Naive B cell (primary cell): ENCODE measurements around the gene DDI2. TPM values are rescaled to one million over a fixed set of nuclear protein-coding genes. Genes with fewer than 3 reads are reported as not detected.
A peak's percentile ranks its signal among the peaks of the same experiment; 100 is the strongest.

ENCODE experiments used
- ATAC-seq, 2 donors: fragments of 150-1000 bp; cut with Tn5 transposase; 2 replicates each; pipeline ENCODE4 v1.10.0; 2021; ENCODE audit warnings: low read depth in 2 of 2, mild to moderate bottlenecking in 2 of 2, moderate library complexity in 2 of 2
- DNase-seq: peaks from one replicate; pipeline ENCODE4 v3.0.0; 2022
- H3K27ac Mint-ChIP-seq, 6 donors: one replicate each; pipeline ENCODE4 v1.8.0; 2020 to 2022; ENCODE audit warnings: mild to moderate bottlenecking in 6 of 6, mixed read lengths in 6 of 6, moderate library complexity in 5 of 6, inconsistent platforms in 2 of 6
- H3K27me3 Mint-ChIP-seq, 3 donors: one replicate each; pipeline ENCODE4 v1.8.0; 2021 to 2022; ENCODE audit warnings: mixed read lengths in 3 of 3, mild to moderate bottlenecking in 1 of 3
- H3K36me3 Mint-ChIP-seq, 2 donors: one replicate each; pipeline ENCODE4 v1.8.0; 2020 to 2022; ENCODE audit warnings: mixed read lengths in 2 of 2, inconsistent platforms in 1 of 2, mild to moderate bottlenecking in 1 of 2
- H3K4me1 Mint-ChIP-seq, 3 donors: one replicate each; pipeline ENCODE4 v1.8.0; 2020 to 2022; ENCODE audit warnings: mixed read lengths in 3 of 3, inconsistent platforms in 1 of 3, mild to moderate bottlenecking in 1 of 3, moderate library complexity in 1 of 3
- H3K4me3 Mint-ChIP-seq, 8 donors: one replicate each; pipeline ENCODE4 v1.8.0; 2020 to 2022; ENCODE audit warnings: mild to moderate bottlenecking in 8 of 8, mixed read lengths in 8 of 8, moderate library complexity in 8 of 8, inconsistent platforms in 2 of 8
- H3K9me3 Mint-ChIP-seq, 7 donors: one replicate each; pipeline ENCODE4 v1.8.0; 2020 to 2022; ENCODE audit warnings: mixed read lengths in 7 of 7, mild to moderate bottlenecking in 5 of 7, inconsistent platforms in 2 of 7, moderate library complexity in 1 of 7
- polyA plus RNA-seq, 6 donors: library from polyadenylated mRNA; unstranded; fragments of 300-500 nt; fragmentation: Illumina TruSeq; gene quantifications; one replicate each; pipeline ENCODE4 v1.2.3, GENCODE V29; 2021; ENCODE audit warnings: low read depth in 6 of 6

The DDI2 gene
- polyA plus RNA-seq, 6 donors from 2014 or later = 2.5 to 7.1 (median 5.7) TPM

- ATAC-seq = peak; percentile 38 to 39
- Mint-ChIP-seq H3K4me3 (peak overlapping the region; percentile 91 to 97 (median 94)), H3K36me3 (no peaks in the 10 kb centered on the region), H3K27ac (peak overlapping the region; percentile 95 to 97 (median 96)), H3K4me1 (peaks cover 28 to 51% (median 49%) of the 10 kb centered on the region in 3 donors), H3K27me3 (no peaks in the 10 kb centered on the region), H3K9me3 (no peaks in the 10 kb centered on the region)
- DNase-seq = peak; percentile 61
These were observed 908 bp downstream of the DDI2 start for GRCh38 chr1:15618077-15618654.

- no peak for DNase-seq
- no peaks in the 10 kb centered on the region for H3K36me3 Mint-ChIP-seq
- ATAC-seq = no peak
- no peaks in the 10 kb centered on the region for H3K9me3 Mint-ChIP-seq
- peak overlapping the region; percentile 95 to 97 (median 96) for H3K27ac Mint-ChIP-seq
- no peaks in the 10 kb centered on the region for H3K27me3 Mint-ChIP-seq
- peaks cover 28 to 52% (median 50%) of the 10 kb centered on the region in 3 donors for H3K4me1 Mint-ChIP-seq
- peak overlapping the region; percentile 91 to 97 (median 94) for H3K4me3 Mint-ChIP-seq
These were observed 1.6 kb downstream of the DDI2 start for GRCh38 chr1:15618655-15619525.

GRCh38 chr1:15620155-15620545, 2.9 kb downstream of the DDI2 start:
- H3K4me3 Mint-ChIP-seq = peak overlapping the region in 6 of 8 donors; percentile 2 to 84 (median 50)
- H3K27ac Mint-ChIP-seq = peak overlapping the region in 5 of 6 donors; percentile 34 to 97 (median 75)
- peaks cover 32 to 62% (median 56%) of the 10 kb centered on the region in 3 donors for H3K4me1 Mint-ChIP-seq
- H3K27me3 Mint-ChIP-seq = no peaks in the 10 kb centered on the region
- H3K9me3 Mint-ChIP-seq = no peaks in the 10 kb centered on the region
- ATAC-seq (no peak), DNase-seq (no peak)
- H3K36me3 Mint-ChIP-seq = no peaks in the 10 kb centered on the region

- H3K36me3 Mint-ChIP-seq = no peaks in the 10 kb centered on the region
These were observed 3.8 kb downstream of the DDI2 start for GRCh38 chr1:15620902-15621682.

GRCh38 chr1:15621975-15622374, 4.7 kb downstream of the DDI2 start:
- Mint-ChIP-seq H3K9me3 (no peaks in the 10 kb centered on the region), H3K4me3 (peak overlapping the region in 1 of 8 donors; percentile 8), H3K27ac (peak overlapping the region in 2 of 6 donors; percentile 54 to 60), H3K27me3 (no peaks in the 10 kb centered on the region), H3K36me3 (no peaks in the 10 kb centered on the region), H3K4me1 (peaks cover 35 to 69% (median 59%) of the 10 kb centered on the region in 3 donors)
- ATAC-seq (no peak), DNase-seq (no peak)

More at GRCh38 chr1:15620902-15621682, 3.8 kb downstream of the DDI2 start:
- Mint-ChIP-seq H3K4me1 (peaks cover 35 to 70% (median 62%) of the 10 kb centered on the region in 3 donors), H3K27me3 (no peaks in the 10 kb centered on the region), H3K4me3 (peak overlapping the region in 1 of 8 donors; percentile 84), H3K9me3 (no peaks in the 10 kb centered on the region), H3K27ac (peak overlapping the region in 2 of 6 donors; percentile 70 to 95)
- DNase-seq (no peak), ATAC-seq (no peak)

GRCh38 chr1:15622712-15623373, 5.6 kb downstream of the DDI2 start:
- H3K9me3 Mint-ChIP-seq = no peaks in the 10 kb centered on the region
- ATAC-seq (no peak), DNase-seq (no peak)
- no peaks in the 10 kb centered on the region for H3K27me3 Mint-ChIP-seq
- H3K36me3 Mint-ChIP-seq = no peaks in the 10 kb centered on the region
- H3K4me3 Mint-ChIP-seq = no peak overlapping the region
- peaks cover 39 to 75% (median 66%) of the 10 kb centered on the region in 3 donors for H3K4me1 Mint-ChIP-seq
- peak overlapping the region in 5 of 6 donors; percentile 33 to 77 (median 44) for H3K27ac Mint-ChIP-seq

GRCh38 chr1:15623435-15623834, 6.2 kb downstream of the DDI2 start:
- no peaks in the 10 kb centered on the region for H3K9me3 Mint-ChIP-seq
- no peaks in the 10 kb centered on the region for H3K36me3 Mint-ChIP-seq
- H3K4me1 Mint-ChIP-seq = peaks cover 36 to 76% (median 63%) of the 10 kb centered on the region in 3 donors
- H3K27ac Mint-ChIP-seq = no peak overlapping the region
- H3K27me3 Mint-ChIP-seq = no peaks in the 10 kb centered on the region
- ATAC-seq (no peak), DNase-seq (no peak)
- H3K4me3 Mint-ChIP-seq = no peak overlapping the region

- ATAC-seq (no peak), DNase-seq (no peak)
- peaks cover 31 to 68% (median 59%) of the 10 kb centered on the region in 3 donors for H3K4me1 Mint-ChIP-seq
- no peak overlapping the region for H3K4me3 Mint-ChIP-seq
- H3K9me3 Mint-ChIP-seq = no peaks in the 10 kb centered on the region
- no peaks in the 10 kb centered on the region for H3K36me3 Mint-ChIP-seq
- H3K27me3 Mint-ChIP-seq = no peaks in the 10 kb centered on the region
- H3K27ac Mint-ChIP-seq = peak overlapping the region in 2 of 6 donors; percentile 54 to 58
These were observed 7.0 kb downstream of the DDI2 start for GRCh38 chr1:15624133-15624714.

- ATAC-seq (no peak), DNase-seq (no peak)
- Mint-ChIP-seq H3K4me3 (no peak overlapping the region), H3K4me1 (peaks cover 29 to 62% (median 55%) of the 10 kb centered on the region in 3 donors), H3K9me3 (no peaks in the 10 kb centered on the region), H3K27me3 (no peaks in the 10 kb centered on the region), H3K27ac (peak overlapping the region in 1 of 6 donors; percentile 55), H3K36me3 (peaks cover 0 to 4% of the 10 kb centered on the region in 2 donors)
These were observed 8.0 kb downstream of the DDI2 start for GRCh38 chr1:15625056-15625917.

- Mint-ChIP-seq H3K36me3 (peaks cover 0 to 5% of the 10 kb centered on the region in 2 donors), H3K4me1 (peaks cover 22 to 52% (median 44%) of the 10 kb centered on the region in 3 donors), H3K27me3 (no peaks in the 10 kb centered on the region), H3K9me3 (no peaks in the 10 kb centered on the region), H3K27ac (peak overlapping the region in 5 of 6 donors; percentile 16 to 78 (median 59)), H3K4me3 (no peak overlapping the region)
- no peak for DNase-seq
- ATAC-seq = no peak
These were observed 9.2 kb downstream of the DDI2 start for GRCh38 chr1:15626269-15626950.

GRCh38 chr1:15627343-15627988, 10.2 kb downstream of the DDI2 start:
- no peaks in the 10 kb centered on the region for H3K27me3 Mint-ChIP-seq
- no peak for DNase-seq
- ATAC-seq = no peak
- H3K4me3 Mint-ChIP-seq = no peak overlapping the region
- H3K36me3 Mint-ChIP-seq = peaks cover 0 to 5% of the 10 kb centered on the region in 2 donors
- no peaks in the 10 kb centered on the region for H3K9me3 Mint-ChIP-seq
- H3K27ac Mint-ChIP-seq = peak overlapping the region in 2 of 6 donors; percentile 59 to 75
- peaks cover 22 to 42% (median 34%) of the 10 kb centered on the region in 3 donors for H3K4me1 Mint-ChIP-seq
